ENCODE results near the gene SPSB1.

DNA sequence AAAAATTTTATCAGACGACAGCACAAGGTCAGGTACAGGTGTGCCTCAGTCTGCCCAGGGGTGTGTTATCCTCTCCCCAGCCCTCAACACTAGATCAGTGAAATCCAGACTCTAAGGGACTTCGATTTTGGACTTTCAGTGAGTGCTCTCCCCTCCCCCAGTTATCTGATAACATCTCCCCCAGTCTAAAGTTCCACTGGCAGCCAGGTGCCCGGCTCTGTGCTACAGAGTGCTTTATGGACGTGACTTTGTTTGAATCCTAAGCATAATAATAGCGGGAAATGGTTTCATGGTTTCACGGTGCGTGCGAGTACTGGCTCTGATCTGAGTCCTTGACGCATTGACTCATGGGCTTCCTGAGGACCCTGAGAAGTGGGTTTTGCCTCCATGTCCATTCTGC, 3.2 kb downstream of the SPSB1 start:
- no peak for TF ChIP-seq POLR2A (IDR thresholded peaks at IDR 0.05)
- TF ChIP-seq, protein P1, sequence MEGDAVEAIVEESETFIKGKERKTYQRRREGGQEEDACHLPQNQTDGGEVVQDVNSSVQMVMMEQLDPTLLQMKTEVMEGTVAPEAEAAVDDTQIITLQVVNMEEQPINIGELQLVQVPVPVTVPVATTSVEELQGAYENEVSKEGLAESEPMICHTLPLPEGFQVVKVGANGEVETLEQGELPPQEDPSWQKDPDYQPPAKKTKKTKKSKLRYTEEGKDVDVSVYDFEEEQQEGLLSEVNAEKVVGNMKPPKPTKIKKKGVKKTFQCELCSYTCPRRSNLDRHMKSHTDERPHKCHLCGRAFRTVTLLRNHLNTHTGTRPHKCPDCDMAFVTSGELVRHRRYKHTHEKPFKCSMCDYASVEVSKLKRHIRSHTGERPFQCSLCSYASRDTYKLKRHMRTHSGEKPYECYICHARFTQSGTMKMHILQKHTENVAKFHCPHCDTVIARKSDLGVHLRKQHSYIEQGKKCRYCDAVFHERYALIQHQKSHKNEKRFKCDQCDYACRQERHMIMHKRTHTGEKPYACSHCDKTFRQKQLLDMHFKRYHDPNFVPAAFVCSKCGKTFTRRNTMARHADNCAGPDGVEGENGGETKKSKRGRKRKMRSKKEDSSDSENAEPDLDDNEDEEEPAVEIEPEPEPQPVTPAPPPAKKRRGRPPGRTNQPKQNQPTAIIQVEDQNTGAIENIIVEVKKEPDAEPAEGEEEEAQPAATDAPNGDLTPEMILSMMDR (IDR thresholded peaks at IDR 0.05): no peak

Data from prostate gland (tissue), 2 donors.